ENCODE data around the gene IP6K2. TPM values are rescaled to one million over a fixed set of nuclear protein-coding genes. Genes with fewer than 3 reads are reported as not detected.

The IP6K2 gene
- total RNA-seq, 1 experiment from 2014 or later = 102 TPM

DNA sequence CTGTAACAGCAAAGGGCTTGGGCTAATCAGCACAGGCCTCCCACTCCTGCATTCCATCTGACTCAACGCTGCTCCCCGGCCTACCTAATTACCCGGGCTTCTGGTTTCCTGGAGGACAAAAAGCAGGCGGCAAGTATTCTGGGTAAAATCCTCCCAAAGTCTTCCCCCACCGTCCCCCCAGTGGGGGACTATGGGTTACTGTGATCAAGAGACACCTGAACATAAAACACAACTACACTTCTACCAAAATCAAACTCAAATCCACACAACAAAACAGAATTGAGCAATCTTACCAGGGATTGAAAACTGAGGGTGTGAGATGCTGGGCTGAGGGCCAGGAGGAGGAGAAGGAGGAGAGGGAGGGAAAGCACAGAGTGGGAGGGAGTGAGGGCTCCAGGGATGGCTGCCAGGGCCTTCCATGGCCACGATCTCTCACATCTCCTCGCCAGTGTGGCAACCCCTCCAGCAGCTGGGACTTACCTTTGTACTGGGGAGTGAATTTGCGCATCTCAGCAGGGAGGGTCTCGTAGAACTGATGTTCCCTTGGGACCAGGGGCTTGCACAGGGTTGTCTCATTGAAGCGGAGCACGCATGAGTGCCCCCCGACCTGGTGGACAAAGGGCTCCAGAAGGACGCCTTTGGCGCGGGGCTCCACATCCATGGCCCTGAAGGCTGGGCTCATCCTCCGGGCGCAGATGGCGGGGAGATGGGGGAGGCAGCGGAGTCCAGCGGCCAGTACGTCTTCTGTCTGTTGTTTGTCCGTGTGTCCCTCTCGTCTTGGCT is 22.2 kb downstream of the IP6K2 start:
- ChIA-PET POLR2A (ENCODE audit: unreplicated experiment) (no interaction called here), CTCF (no interaction called here)
- DNase-seq = peak; percentile 51
- intact Hi-C loops (cut with micrococcal nuclease) = no loop called here
- Histone ChIP-seq H3K4me1 (ENCODE audit: insufficient read depth, low read length) (peaks cover 18% of the 10 kb centered on the region; the same call in 1 of the 2 replicates), H2AFZ (ENCODE audit: low read length) (no peak overlapping the region), H3K9me3 (ENCODE audit: low read length) (no peaks in the 10 kb centered on the region), H3K79me2 (ENCODE audit: low read length) (peaks cover 60% of the 10 kb centered on the region), H3K4me3 (ENCODE audit: low read length) (no peak overlapping the region), H3K9me2 (replicated peaks; ENCODE audit: low read length) (no peaks in the 10 kb centered on the region), H3K36me3 (ENCODE audit: low read depth, low read length) (peaks cover 77% of the 10 kb centered on the region), H3K27me3 (ENCODE audit: low read length) (no peaks in the 10 kb centered on the region), H3K9ac (ENCODE audit: low read length) (no peak overlapping the region), H3K4me2 (ENCODE audit: low read length) (no peak overlapping the region), H3K27ac (ENCODE audit: low read length) (0 out of 2 replicates have a peak overlapping the region, but pooled peaks have one; percentile 6), H3F3A (ENCODE audit: low read length, unreplicated experiment) (no peaks in the 10 kb centered on the region), H4K20me1 (ENCODE audit: low read length) (peaks cover 46% of the 10 kb centered on the region)
- no peak for TF ChIP-seq EZH2 (IDR thresholded peaks at IDR 0.05; ENCODE audit: low read length, unreplicated experiment)
- TF ChIP-seq, protein P1, sequence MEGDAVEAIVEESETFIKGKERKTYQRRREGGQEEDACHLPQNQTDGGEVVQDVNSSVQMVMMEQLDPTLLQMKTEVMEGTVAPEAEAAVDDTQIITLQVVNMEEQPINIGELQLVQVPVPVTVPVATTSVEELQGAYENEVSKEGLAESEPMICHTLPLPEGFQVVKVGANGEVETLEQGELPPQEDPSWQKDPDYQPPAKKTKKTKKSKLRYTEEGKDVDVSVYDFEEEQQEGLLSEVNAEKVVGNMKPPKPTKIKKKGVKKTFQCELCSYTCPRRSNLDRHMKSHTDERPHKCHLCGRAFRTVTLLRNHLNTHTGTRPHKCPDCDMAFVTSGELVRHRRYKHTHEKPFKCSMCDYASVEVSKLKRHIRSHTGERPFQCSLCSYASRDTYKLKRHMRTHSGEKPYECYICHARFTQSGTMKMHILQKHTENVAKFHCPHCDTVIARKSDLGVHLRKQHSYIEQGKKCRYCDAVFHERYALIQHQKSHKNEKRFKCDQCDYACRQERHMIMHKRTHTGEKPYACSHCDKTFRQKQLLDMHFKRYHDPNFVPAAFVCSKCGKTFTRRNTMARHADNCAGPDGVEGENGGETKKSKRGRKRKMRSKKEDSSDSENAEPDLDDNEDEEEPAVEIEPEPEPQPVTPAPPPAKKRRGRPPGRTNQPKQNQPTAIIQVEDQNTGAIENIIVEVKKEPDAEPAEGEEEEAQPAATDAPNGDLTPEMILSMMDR (conservative IDR thresholded peaks at IDR 0.05; ENCODE audit: low read depth, low read length) = no peak
- TF ChIP-seq EZH2phosphoT487 (IDR thresholded peaks at IDR 0.05; ENCODE audit: borderline replicate concordance, low read length) = no peak
- peak; percentile 71 for ATAC-seq
- TSS peak; percentile 16 for BruUV-seq (replicated peaks)

DNA sequence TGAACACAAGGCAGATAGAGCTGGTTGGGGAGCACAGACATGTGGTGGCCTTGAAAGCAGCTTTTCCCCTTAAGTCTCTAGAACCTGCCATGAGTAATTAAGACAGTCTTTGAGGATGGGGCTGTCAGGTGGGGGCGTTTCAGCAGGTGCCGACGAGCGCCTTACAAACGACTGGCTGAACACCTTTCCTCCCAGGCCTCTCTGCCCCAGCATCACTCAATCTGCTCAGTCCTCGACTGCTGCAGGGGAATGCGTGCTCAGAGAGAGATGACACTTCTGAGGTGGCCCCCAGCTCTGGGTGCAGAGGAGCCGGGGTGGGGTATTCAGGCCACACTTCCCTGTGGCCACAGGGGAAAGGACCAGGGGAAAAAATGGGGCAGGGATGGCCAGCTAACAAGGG is 23.2 kb downstream of the IP6K2 start:
- H3K27ac ChIP-seq (ENCODE audit: low read length) = no peak overlapping the region

More for the DNA sequence above, 23.2 kb downstream of the IP6K2 start:
- Histone ChIP-seq H3K4me2 (ENCODE audit: low read length) (no peak overlapping the region), H3K9ac (ENCODE audit: low read length) (no peak overlapping the region), H3K4me1 (ENCODE audit: insufficient read depth, low read length) (peaks cover 18% of the 10 kb centered on the region; the same call in 1 of the 2 replicates), H3F3A (ENCODE audit: low read length, unreplicated experiment) (no peaks in the 10 kb centered on the region), H2AFZ (ENCODE audit: low read length) (no peak overlapping the region), H4K20me1 (ENCODE audit: low read length) (peaks cover 38% of the 10 kb centered on the region), H3K4me3 (ENCODE audit: low read length) (no peak overlapping the region), H3K9me2 (replicated peaks; ENCODE audit: low read length) (no peaks in the 10 kb centered on the region), H3K79me2 (ENCODE audit: low read length) (peaks cover 50% of the 10 kb centered on the region), H3K27me3 (ENCODE audit: low read length) (no peaks in the 10 kb centered on the region), H3K36me3 (ENCODE audit: low read depth, low read length) (peaks cover 78% of the 10 kb centered on the region), H3K9me3 (ENCODE audit: low read length) (no peaks in the 10 kb centered on the region)
- ATAC-seq = no peak
- no TSS peak for BruUV-seq (replicated peaks)
- ChIA-PET POLR2A (ENCODE audit: unreplicated experiment) (no interaction called here), CTCF (no interaction called here)
- intact Hi-C loops (cut with micrococcal nuclease) = no loop called here
- no peak for DNase-seq
- no peak for TF ChIP-seq EZH2 (IDR thresholded peaks at IDR 0.05; ENCODE audit: low read length, unreplicated experiment)
- TF ChIP-seq, protein P1 (conservative IDR thresholded peaks at IDR 0.05; ENCODE audit: low read depth, low read length) = no peak
- no peak for TF ChIP-seq EZH2phosphoT487 (IDR thresholded peaks at IDR 0.05; ENCODE audit: borderline replicate concordance, low read length)
